HG03045 (cell line): ENCODE data around the gene PRDM8.
A peak's percentile ranks its signal among the peaks of the same experiment; 100 is the strongest.

Source experiments
- ATAC-seq: cut with Tn5 transposase; IDR thresholded peaks from one replicate; pipeline ENCODE4 v1.9.1; 2021; ENCODE audit warnings: mild to moderate bottlenecking, moderate library complexity; ENCODE audit not compliant: unreplicated experiment

PRDM8 gene

DNA sequence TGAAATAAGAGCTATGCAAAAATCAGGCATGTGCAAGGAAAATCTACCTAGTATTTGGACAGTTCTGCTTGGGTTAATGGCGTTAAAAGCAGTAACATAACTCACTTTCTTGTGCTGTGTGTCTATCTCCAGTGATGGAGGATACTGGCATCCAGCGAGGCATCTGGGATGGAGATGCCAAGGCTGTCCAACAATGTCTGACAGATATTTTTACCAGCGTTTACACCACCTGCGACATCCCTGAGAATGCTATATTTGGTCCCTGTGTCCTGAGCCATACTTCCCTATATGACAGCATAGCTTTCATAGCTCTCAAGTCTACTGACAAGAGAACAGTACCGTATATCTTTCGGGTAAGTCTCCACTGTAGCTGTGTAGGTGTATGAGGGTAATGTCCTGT lies 2.6 kb downstream of the PRDM8 start:
- no peak for ATAC-seq

DNA sequence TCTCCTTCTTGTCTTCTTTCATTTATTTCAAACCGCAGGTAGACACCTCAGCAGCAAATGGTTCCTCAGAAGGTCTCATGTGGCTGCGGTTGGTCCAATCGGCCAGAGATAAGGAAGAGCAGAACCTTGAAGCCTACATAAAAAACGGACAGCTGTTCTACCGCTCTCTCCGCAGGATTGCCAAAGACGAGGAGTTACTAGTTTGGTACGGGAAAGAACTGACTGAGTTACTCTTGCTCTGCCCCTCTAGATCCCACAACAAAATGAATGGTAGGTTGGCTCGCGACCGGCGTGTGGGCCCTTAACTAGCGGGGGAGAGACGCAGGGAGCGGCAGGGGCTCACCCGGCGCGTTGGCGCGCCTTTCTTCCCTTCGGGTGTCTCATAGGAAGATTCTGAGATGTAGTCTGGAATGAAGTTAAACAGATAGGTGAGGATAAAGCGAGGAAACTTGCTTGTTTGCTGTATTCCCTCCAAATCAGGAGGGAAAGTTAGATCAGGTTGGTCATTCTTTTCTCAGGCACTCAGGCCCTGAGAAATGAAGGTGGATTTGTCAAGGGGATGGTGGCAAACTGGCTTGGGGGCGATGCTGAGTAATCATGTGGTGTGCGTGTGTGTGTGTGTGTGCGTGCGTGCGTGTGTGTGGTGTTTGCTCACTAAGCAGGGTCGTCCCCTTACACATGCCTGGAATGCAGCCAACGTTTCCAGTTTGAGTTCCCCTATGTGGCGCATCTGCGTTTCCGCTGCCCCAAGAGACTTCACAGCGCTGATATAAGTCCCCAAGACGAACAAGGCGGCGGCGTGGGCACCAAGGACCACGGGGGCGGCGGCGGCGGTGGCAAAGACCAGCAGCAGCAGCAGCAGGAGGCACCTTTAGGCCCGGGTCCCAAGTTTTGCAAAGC lies 4.2 kb downstream of the PRDM8 start:
- peak; percentile 14 for ATAC-seq

DNA sequence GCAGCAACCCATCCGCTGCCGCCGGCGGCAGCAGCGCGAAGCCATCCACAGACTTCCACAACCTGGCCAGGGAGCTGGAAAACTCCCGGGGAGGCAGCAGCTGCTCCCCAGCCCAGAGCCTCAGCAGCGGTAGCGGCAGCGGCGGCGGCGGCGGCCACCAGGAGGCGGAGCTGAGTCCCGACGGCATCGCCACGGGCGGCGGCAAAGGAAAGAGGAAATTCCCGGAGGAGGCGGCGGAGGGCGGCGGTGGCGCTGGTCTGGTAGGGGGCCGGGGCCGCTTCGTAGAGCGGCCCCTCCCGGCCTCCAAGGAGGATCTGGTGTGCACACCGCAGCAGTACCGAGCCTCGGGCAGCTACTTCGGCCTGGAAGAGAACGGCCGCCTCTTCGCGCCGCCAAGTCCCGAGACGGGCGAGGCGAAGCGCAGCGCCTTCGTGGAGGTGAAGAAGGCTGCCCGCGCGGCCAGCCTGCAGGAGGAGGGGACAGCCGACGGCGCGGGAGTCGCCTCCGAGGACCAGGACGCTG lies 4.9 kb downstream of the PRDM8 start:
- ATAC-seq, result peak; percentile 86

DNA sequence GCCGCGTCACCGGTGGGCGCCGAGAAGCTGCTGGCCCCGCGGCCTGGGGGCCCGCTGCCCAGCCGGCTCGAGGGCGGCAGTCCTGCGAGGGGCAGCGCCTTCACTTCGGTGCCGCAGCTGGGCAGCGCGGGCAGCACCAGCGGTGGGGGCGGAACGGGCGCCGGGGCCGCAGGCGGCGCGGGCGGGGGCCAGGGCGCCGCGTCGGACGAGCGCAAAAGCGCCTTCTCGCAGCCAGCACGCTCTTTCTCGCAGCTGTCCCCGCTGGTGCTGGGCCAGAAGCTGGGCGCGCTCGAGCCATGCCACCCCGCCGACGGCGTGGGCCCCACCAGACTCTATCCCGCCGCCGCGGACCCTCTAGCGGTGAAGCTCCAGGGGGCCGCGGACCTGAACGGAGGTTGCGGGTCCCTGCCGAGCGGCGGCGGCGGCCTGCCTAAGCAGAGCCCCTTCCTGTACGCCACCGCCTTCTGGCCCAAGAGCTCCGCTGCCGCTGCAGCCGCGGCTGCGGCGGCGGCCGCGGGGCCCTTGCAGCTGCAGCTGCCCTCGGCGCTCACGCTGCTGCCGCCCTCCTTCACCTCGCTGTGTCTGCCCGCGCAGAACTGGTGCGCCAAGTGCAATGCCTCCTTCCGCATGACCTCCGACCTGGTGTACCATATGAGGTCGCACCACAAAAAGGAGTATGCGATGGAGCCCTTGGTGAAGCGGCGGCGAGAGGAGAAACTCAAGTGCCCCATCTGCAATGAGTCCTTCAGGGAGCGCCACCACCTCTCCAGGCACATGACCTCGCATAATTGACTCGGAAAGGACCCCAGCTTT lies 5.6 kb downstream of the PRDM8 start:
- ATAC-seq, result peak; percentile 39

DNA sequence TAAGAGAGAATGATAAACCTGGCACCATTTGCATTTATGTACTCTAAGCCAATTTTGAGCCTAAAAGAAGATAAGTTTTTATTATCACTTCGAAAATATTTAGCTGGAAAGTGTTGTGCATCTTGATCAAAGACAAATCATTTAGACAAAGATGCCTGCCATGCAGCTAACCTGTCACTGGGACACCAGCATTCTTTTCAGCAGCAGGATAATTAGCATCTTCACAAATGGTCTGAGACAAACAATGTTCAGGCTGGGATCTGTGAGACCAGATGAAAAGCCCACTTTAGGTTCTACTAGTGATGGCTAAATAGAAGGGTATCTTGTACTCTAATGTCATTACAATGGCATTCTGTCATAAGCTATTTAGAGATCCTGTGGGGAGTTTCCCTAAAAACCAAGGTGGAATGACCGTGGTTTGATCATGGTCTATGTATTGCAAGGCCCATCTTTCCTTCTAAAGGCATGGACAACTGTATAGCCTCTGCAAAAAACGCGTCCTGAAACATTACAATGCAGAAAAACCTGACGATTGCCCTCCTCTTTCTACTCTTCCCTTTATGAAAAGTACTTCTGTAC lies 7.2 kb downstream of the PRDM8 start:
- no peak for ATAC-seq

DNA sequence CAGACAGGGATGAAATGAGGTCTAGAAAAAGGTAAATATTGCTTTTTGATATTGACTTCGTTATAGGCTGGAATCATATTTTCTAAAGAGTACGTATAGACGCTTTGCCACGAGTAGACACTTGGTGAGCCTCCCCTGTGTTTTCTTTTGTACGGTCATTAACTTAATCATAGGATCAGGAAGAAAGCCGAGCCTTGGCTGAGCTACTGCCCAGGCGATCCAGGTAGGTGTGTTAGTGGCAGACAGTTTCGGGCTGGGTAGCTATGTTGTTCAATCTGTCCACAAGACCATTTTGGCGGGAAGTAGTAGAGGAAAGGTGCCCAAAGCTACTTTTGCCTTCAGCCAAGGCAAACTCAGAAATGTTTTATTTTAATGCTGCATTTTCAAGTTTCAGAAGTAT lies 8.8 kb downstream of the PRDM8 start:
- ATAC-seq, result no peak

DNA sequence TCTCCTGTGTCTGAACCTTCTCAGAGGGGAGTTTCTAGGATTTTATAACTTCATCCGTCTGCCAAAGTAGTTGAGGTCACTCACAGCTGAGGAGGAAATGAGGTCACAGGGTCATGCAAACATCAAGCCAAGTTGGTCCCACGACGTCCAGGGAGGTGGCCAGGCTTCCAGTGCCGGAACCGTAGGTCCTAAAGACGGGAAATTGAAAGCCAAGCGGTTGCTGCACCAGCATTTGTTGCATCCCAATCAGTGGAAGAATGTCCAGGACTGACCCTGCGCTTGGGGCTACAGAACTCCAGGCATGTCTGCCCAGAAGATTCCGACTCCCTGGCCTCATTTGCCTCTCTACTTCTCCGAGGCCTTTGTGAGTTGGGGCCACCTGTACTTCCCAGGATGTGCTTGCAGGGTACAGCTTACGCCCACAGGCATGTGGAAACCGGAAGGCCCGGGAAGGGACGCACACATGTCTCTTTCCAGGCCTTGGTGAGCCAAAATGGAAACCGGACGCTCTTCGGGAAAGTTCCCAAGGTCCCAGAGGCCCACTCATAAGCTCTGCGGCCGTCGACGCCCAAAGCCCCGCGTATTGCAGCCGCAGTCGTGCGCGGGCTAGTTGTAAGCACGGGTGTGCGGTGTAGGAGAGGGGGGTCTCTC lies 9.3 kb downstream of the PRDM8 start:
- no peak for ATAC-seq

DNA sequence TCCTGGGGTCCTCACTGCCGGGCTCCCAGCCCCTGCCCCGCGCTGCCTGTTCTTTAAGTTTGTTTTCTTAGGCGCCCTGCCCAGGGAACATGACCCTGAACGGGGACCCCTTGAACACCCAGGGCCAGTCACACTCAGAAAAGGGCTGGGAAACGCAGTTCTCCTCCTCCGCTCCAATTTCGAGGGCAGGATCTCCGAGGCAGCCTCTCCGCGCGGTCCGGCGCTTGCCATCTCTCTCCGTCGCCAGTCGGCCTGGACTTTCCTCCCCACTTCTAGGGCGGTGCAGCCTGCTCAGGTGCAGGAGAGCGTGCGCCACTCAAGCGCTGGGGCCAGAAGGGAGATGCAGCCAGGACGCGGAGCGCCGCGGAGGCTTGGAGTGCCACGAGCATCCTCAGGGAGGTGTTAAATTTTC lies 9.9 kb downstream of the PRDM8 start:
- no peak for ATAC-seq

DNA sequence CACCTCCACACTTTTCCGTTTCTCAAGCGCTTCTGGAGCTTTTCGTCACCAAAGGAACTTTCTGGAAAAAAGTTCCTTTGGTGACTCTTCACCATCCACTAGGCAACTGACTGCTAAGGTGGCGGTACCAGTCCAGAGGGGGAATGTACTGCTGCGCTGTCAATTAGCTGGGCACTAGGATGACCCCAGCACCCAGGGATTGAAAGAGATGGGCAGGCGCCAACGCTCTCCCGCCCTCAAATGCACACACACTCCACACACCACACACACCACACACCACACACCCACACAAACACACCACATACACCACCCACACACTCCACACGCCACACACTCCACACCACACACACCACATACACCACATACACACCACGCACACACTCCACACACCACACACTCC lies 10.4 kb downstream of the PRDM8 start:
- ATAC-seq, result no peak

DNA sequence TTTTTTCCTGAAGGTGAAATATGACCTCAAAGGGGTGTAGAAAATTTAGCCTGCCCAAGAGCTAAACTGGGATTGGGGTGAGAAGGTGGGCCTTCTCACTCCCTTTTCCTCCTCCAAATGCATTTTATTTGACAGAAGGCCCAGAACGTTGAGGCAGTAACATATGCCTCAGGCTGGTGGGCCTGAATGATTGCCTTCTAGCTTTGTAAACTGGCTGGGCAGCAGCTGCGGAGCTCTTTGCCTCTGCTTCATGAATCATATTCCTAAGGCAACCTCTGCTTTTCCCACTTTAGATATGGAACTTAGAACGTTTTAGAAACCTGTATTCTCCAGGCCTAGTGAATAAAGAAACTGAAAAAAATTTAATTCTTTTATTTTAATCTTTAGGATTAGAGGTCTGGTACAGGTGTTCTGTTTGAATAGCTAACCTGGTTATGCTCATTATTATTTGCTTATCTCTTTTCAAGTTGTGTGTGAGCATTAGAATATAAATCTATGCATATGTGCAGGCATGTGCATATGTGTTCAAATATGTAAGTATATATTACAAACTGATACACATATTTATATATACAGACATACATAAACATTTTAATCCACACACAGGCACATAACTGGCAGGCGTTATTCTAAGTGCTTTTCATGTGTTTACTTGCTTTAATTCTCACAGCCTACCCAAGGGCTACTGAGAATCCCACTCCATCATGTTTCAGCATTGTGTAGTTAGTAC lies 11.5 kb downstream of the PRDM8 start:
- no peak for ATAC-seq

DNA sequence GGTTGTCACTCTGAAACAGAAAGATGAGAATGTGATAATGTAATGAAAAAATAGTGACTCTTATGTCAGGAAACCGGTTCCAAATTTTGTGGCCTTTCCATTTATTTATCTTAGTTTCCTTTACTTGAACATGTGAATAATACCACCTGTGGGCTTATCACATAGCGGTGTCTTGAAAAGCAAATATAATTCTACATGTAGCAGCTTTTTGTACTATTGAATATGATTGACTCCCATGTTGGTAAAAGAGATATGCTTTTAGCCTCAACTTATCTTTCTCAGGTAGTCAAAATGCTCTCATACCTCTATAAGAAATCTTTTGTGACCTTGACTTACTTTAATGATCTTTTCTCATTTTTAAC lies 12.0 kb downstream of the PRDM8 start:
- ATAC-seq, result no peak

DNA sequence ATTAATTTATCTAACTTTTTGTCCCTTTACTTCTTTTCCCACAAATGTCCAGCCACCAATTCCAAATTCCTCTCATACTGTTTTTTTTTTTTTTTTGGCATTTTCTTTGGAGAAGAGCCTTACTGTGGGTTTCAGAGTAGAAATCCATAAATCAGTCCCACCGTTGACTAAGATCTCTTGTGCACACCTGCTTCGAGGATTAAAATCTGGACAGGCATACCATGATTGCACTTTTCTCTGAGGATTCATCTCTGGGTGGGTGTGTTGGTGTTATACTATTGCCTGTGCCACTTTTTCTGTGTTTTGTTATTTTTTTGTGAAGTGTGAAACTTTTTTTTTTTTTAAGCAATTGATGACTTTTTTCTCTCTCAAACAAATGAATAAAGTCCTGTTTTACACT lies 13.2 kb downstream of the PRDM8 start:
- no peak for ATAC-seq

DNA sequence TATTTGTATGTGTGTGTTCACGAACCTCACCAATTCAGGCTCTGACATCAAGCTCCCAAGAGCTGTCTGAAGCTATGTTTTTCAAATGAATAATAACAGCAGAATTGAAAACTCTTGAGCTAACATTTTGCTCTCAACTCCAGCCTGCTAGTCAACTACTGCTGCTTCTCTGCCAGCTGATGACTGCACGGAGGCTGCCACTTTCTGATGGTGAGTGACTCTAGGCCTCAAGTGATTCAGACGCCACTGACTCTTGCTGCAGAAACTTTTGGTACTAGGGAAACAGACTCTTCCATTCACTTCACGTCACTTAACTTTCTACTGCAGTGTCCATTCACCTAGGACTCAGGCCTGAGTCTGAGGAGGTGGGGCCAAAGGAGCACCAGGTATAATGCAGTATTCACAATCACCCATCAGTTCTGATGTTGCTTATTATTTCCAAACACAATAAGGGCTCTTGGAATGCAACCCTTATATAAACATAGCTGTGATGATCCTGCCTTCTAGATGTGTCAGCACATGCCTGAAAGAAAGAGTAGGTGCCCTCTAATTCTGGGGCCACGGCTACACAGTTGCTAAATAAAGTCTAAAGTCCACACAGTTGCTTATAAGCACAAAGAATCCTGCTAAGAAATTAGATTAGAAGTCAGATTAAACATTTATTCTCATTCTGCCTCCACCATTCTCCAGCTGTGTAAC lies 16.0 kb downstream of the PRDM8 start:
- no peak for ATAC-seq

DNA sequence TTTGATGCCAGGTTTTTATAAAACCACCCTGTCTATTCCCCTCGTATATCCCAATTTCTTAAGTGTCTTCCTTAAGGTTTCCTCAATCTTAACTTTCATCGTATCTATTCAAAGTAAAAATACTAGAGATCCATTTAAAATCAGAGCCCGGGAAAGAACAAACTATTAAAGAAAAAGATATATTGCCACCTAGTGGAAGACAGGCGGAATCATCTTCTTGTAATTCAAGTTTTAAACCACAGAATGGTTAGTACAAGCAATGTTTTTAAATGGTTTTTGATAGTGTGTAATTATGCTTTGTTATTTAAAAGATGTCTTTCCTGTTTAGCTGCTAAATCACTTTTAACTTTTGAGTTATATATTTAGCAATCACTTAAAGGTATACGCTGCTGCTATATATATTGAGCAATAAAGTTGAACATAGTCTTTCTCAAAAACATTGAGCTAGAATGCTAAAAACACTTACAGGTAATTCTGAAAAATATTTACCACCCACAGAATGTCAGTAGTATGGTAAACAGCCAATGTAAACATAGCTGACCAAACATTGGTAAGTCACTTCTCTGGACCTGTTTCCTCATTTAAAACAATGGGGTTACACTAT lies 18.2 kb downstream of the PRDM8 start:
- no peak for ATAC-seq

DNA sequence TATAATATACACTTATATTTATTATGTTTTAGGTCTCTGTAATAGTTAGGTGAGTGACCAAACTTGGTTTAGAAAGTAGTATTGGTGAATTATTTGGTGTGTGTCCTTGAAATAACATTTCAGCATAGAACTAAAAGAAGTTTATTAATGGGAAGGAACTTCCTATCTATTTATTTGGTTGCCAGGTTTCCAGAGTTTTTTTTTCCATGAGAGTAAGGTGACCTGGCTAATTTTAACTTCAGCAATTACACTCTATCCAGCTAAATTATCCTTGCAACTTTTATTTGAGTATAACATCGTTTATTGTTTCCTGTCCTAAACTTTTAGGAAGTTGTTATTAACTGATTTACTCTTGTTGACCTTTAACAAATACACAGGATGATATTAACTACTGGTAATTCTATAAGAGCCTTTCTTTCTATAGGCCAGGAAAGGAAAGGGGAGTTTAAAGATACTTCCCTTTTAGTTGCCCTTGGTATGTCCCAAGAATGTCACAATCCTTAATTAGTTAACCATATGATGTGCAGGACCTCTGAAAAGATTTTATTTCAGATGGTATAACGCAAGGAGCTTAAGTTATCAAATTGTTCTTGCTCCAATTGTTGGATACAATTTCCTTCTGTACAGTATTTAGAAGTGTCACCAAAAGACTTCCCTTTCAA lies 18.9 kb downstream of the PRDM8 start:
- ATAC-seq, result no peak

DNA sequence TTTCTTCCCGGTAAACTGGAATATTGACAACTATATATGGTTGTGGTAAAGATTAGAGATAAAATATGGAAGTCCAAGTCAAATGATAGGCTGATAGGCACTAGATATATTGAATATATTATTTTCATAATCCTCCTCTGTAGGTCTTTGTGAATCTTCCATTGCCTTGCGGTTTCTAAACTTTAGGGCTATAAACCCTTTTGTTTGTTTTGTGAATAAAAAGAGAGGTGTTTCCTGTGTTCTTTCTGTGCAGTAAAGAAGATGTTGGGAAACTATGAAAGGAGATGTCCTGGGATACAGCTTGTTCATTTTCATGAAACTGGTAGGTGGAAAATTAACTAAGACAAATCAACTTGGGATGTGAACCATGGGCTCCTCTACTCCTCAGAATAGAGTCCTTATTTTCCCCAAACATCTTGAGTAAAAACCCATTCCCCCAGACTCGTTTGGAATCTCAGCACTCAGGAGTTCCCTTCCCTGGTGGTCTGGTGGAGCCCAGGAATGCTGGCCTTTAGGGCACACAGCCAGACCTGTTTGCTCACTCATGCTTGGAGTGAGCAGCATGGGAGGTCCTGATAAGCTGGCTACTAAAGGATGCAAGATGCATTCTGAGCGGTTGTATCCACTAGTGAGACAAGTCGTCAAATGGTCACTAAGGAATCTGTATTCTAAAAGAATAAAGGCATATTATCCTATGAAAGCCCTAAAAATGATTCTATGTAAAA lies 22.2 kb downstream of the PRDM8 start:
- no peak for ATAC-seq

DNA sequence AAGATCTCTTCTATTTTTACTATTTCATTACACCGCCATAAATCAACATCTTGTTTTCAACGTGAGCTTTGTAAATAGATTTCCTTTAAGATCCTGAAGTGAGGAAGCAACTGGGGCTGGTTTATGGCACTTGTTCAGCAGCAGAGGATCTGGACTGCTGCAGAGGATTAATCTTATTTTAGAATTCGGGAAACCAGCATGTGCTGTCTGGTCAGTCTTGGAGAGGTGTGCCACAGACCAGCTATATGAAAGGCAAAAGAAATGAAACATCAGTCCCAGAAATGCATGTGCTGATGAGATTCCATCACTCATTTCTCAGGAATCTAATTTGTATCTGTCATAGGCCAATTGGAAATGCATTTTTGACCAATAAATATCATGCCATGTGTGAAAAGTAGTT lies 23.4 kb downstream of the PRDM8 start:
- ATAC-seq, result no peak

DNA sequence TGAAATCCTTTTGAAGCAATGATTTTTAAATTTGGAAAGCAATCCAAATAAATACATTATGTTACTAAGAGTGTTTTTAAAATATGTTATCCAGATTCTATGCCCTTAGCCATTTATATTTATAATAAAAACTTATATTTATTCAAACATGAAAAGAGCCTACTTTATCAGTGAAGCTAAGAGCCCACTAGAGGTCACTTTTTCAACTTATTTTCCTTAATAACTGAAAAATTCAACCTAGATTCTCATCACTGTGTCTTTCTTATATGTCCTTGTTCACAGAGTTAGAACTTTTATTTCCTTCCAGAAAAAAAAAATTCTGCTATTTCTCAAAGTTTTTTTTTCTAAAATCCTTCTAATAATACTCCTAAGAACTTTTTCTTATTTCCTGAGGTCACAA lies 23.9 kb downstream of the PRDM8 start:
- ATAC-seq, result no peak
